NCI-H345 treated with DMSO at 0.1 percent for 48 hours (cell line): ENCODE data around the gene ZBTB11.
"Not testable (repeated sequence)": the region's sequence is repeated elsewhere in the genome, so short reads cannot be mapped to it uniquely, and the experiment has no call there.

Source experiments
- DNase-seq: peaks from one replicate; lab custom pipeline; 2025; ENCODE audit not compliant: unreplicated experiment; lab: John Stamatoyannopoulos, UW

The ZBTB11 gene, protein sequence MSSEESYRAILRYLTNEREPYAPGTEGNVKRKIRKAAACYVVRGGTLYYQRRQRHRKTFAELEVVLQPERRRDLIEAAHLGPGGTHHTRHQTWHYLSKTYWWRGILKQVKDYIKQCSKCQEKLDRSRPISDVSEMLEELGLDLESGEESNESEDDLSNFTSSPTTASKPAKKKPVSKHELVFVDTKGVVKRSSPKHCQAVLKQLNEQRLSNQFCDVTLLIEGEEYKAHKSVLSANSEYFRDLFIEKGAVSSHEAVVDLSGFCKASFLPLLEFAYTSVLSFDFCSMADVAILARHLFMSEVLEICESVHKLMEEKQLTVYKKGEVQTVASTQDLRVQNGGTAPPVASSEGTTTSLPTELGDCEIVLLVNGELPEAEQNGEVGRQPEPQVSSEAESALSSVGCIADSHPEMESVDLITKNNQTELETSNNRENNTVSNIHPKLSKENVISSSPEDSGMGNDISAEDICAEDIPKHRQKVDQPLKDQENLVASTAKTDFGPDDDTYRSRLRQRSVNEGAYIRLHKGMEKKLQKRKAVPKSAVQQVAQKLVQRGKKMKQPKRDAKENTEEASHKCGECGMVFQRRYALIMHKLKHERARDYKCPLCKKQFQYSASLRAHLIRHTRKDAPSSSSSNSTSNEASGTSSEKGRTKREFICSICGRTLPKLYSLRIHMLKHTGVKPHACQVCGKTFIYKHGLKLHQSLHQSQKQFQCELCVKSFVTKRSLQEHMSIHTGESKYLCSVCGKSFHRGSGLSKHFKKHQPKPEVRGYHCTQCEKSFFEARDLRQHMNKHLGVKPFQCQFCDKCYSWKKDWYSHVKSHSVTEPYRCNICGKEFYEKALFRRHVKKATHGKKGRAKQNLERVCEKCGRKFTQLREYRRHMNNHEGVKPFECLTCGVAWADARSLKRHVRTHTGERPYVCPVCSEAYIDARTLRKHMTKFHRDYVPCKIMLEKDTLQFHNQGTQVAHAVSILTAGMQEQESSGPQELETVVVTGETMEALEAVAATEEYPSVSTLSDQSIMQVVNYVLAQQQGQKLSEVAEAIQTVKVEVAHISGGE

GRCh38 chr3:101676765-101677435, at the start of gene ZBTB11:
Gene ZBTB11 (minus strand): TSS chr3:101677132. CDS start chr3:101676914, 218 bp downstream.
- DNase-seq, result no peak

- no peak for DNase-seq
These were observed 49.0 kb upstream of the ZBTB11 start for GRCh38 chr3:101725890-101726275.

GRCh38 chr3:101725194-101725889, 48.4 kb upstream of the ZBTB11 start:
- DNase-seq, result peak; percentile 22

DNA sequence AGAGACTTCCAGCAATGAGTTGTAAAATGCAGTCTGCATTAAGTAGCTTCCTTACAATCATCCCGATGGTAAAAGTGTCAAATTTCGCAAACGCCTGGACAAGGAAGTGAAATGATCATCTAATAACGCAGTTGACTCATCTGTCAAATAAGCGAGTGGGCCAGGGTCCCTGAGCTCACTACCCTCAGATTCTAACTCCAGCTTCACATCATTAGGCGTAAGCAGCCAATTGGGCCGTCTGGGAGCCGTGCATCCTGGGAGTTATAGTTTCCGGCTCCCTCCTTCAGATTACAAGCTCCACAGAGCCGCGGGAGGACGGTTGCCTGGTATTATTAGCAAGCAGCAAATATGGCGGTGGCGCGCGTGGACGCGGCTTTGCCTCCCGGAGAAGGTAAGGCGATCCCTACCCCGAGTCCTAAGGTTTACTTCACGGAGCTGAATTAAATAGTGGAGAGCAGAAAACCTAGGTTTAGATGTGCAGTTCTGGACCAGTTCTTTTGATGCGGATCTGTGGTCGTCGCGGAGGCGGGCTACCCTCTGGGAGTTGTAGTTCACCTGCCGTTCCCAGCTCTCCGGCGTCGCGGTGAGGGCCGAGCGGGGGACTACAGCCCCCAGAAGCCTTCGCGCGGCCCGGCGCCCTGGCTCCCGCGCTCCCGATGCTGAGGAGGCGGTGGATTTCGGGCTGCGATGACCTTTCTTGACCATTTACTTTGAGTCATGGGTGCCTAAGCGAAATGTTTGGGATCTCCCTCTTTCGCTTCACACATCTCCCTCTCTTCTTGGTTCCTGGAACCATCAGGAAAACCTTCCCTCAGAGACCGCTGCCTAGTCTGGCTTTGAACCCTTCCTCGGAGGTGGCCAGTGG, 47.6 kb upstream of the ZBTB11 start, which contains the start of gene CEP97:
TSS of gene CEP97 (plus strand) at position 286 of the 865 bp plus-strand sequence. CDS start at position 349, 63 bp downstream.
- DNase-seq, result peak; percentile 86

DNA sequence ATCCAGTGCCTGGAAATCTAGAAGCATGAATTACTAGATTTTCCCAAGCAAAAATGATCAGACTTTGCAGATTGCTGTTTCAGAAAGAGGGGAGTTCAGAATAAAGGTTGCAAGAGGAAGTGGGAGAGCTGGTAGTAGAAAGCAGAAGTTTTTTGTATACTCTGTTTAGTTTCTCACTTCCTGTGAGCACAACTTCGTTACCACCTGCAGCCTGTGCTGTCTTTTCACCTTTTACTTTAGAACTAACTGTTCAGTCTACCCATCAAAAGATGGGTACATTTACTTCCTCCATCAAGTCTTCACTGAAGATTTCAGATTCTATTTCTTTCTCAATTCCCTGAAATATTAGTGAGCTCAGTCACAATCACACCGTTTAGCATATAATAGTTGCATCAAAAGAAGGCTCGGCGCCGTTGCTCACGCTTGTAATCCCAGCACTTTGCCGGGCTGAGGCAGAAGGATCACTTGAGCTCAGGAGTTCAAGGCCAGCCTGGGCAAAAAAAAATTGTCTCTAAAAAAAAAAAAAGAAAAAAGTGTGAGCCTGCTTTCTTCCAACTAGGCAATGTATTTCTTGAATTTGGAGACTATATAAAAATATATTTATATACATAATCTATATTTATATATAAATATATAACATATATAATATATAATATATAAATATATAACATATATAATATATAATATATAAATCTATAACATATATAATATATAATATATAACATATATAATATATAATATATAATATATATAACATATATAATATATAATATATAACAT, 45.7 kb upstream of the ZBTB11 start:
- no peak for DNase-seq

DNA sequence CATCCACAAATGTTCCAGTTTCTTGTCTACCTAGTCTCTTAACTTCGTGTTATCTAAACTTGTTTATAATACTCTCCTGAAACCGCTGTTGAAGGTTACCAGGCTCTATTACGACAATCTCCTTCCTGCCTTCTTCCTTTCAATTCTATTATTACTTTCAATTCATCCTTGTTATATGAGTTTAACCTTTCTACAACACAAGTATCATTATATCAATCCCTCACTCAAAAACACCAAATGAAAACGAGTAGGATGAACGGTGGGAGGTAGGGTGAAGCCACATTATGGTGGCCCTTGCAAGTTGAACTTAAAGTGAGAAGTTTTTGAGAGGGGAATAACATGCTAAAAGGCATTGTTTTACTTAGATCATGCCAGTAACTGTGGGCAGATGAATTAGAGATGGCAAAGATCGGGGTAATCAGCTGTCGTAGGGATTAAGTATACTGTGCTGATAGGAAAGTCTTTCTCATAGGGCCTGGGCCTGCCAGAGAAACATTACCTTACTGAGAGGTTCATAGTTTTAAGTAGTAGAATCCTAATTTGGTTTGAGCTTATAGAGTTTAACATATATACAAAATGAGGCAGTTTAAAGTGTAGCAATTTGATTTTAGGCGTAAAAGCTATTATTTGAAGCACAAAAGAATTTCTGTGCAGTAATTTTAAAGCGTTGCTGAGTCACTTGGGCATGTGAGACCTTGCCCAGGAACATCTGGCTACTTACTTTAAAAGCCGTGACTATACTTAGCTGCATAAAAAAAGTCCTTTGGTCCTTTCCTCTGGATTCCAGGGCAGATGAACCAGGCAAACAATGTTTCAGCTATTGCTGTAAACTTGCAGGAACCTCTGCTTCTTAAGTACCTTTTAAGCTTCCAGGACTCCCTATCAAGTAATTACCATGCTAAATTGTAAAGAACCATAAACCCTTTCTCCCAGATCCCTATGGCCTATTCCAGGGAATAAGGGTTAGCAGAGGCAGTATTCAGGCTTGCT, 44.2 kb upstream of the ZBTB11 start:
- DNase-seq, result no peak

GRCh38 chr3:101719604-101720185, 42.8 kb upstream of the ZBTB11 start:
- no peak for DNase-seq

GRCh38 chr3:101718455-101718854, 41.5 kb upstream of the ZBTB11 start:
- no peak for DNase-seq

GRCh38 chr3:101709126-101709525, 32.2 kb upstream of the ZBTB11 start:
- DNase-seq, result no peak

- DNase-seq, result not testable (repeated sequence)
These were observed 27.7 kb upstream of the ZBTB11 start for GRCh38 chr3:101704639-101705038.

GRCh38 chr3:101703169-101703568, 26.2 kb upstream of the ZBTB11 start:
- no peak for DNase-seq

GRCh38 chr3:101702726-101703125, 25.8 kb upstream of the ZBTB11 start:
- DNase-seq, result no peak

DNA sequence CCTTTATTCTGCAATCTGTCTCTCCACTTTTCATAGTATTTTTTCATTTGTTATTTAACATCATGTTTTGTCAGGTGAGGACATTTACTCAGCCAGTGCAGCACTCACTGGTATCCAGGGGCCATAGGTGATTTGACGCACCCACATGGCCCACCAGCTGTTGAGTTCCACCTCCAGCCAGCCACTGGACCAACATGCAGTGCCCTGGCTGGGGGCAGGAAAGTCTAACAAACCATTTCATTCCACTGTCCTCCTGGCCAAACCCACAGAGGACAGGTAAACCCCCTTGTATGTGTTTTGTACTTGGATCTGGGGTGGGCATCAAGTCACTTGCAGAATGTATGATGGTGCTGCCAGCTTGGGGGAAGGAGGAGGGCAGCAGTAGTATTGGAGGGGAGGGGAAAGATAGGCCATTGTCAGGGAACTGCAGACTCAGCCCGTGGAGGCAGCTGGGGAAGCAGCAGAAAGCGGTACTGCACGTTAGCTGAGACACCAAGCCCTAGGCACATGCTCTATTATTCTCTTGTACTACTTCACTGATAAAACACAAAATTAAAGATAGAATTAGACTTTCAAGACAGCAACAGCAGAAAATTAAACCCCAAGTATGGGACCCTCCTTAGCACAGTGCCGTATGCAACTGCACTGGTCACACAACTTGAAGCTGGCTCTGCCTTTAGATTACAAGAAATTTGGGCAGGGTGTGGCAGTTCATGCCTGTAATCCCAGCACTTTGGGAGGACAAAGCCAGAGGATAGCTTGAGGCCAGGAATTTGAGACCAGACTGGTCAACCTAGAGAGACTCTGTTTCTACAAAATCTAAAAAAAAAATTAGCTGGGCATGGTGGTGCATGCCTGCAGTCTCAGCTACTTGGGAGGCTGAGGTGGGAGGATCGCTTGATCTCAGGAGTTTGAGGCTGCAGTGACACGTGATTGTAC, 25.0 kb upstream of the ZBTB11 start:
- no peak for DNase-seq

DNA sequence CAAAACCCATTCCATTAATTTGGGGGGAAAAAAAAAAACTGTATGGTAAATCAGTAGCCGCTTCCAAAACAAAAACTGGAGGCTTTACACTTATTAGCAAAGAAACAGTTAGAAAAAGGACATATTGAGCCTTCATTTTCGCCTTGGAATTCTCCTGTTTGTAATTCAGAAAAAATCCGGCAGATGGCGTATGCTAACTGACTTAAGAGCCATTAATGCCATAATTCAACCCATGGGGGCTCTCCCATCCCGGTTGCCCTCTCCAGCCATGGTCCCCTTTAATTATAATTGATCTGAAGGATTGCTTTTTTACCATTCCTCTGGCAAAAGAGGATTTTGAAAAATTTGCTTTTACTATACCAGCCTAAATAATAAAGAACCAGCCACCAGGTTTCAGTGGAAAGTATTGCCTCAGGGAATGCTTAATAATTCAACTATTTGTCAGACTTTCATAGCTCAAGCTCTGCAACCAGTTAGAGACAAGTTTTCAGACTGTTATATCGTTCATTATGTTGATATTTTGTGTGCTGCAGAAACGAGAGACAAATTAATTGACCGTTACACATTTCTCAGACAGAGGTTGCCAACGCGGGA, 18.9 kb upstream of the ZBTB11 start:
- DNase-seq, result no peak

DNA sequence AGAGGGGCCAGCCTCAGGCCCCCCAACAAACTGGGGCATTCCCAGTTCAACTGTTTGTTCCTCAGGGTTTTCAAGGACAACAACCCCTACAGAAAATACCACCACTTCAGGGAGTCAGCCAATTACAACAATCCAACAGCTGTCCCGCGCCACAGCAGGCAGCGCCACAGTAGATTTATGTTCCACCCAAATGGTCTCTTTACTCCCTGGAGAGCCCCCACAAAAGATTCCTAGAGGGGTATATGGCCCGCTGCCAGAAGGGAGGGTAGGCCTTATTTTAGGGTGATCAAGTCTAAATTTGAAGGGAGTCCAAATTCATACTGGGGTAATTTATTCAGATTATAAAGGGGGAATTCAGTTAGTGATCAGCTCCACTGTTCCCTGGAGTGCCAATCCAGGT, 17.9 kb upstream of the ZBTB11 start:
- DNase-seq, result not testable (repeated sequence)

GRCh38 chr3:101693540-101693939, 16.6 kb upstream of the ZBTB11 start:
- DNase-seq, result not testable (repeated sequence)
